NCI-H510A (cell line): Measurements from ENCODE around the gene MEOX1.
"Not testable (repeated sequence)": the region's sequence is repeated elsewhere in the genome, so short reads cannot be mapped to it uniquely, and the experiment has no call there.

ENCODE experiments used
- DNase-seq: peaks from one replicate; lab custom pipeline; 2025; lab: John Stamatoyannopoulos, UW

The MEOX1 gene

DNA sequence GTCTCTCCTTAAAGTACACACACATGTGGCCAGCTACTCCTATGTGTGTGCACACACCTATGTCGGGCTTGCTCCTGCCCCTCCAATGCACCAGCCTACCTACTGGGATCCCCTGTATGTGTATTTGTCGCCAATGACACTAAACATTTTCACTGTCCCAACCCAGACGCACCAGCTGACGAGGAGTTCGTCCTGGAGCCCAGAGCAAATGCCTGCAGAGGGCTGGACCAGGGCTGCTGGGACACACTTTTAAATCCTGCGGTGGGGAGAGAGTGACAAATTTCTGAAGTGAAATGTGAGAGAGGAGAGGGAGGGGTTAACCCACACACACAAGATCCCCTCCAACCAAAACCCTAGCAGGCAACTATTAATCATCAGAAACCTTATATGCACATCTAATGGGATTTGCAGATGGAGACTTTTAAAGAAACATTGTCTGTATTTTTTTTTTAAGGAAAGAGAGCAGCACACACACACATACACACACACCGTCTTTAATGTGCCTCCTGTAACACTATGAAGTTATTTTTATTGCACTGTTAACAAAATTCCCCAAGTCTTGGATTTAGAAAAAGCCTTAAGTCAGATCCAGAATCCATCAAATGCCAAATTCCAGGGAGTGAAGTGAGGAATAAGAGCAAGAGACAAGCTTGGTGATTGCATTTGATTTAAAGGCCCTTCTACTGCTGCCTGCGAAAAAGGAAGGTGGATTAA is at the start of gene MEOX1:
TSS of gene MEOX1 (minus strand) at position 224 of the 714 bp plus-strand sequence. CDS start 388 bp downstream, outside the sequence.
- no peak for DNase-seq

DNA sequence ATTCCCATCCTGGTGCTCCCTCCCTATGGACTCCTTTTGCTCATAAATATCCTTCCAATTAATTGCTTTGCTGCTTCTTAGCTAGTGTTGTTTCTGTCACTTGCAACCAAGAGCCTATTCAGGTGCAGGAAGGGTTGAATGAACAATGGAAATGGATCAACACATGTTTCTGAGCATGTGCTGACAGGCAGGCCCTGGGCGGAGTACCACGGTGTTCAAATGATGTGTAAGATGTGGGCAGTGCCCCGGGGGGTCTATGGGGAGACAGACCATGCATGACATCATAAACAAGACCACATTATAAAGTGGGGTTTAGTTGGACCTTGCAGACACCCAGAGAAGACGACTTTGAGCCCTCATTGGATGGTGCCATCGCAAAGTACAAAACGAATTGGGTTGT is 48.4 kb upstream of the MEOX1 start:
- no peak for DNase-seq

DNA sequence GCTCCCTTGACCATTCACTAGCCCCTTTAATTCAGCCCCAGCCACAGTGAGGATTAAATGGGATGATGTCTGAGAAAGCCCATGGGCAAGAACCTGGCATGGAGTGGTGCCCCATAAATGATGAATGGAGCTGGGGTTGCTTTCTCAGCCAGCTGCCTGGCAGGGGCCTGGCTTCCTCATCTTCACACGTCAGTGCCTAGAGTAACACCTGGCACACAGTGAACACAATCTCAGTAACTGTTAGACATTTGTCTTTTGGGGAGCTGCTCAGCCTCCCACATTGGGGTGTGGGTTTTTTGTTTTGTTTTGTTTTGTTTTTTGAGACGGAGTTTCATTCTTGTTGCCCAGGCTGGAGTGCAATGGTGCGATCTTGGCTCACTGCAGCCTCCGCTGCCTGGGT is 47.5 kb upstream of the MEOX1 start:
- DNase-seq, result no peak

DNA sequence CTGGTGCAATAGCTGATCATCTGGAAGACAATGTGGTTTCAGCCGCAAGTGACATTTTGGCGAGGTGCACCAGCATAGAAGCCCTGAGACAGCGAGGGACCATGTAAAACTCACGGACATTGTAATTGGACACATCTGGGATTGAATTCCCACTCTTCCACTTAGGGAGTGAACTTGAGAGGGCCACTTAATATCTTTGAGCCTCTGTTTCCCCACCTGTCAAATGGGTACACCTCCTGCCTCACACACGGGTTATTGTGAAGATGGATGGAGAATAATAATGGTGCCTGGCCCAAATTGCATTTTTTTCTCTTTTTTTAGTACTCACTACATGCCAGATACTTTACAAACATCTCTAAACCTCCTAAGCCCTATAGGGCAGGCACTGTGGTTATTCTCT is 45.5 kb upstream of the MEOX1 start:
- DNase-seq, result no peak

DNA sequence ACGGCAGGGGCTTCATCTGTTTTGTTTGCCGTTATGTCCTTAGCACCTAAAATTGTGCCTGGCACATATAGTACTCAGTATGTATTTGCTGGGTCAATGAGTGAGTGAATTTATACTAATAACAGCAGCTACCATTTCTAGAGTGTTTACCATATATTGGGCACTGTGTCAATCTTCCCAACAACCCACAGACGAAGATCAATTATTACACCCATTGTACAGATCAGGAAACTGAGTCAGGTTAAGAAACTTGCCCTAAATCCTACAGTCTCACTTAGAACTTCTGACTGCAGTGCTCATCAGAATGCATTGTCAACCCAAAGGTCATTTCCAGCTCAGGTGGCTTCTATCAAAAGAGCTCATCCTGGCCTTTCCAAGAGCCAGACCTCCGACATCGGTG is 44.5 kb upstream of the MEOX1 start:
- DNase-seq, result no peak

DNA sequence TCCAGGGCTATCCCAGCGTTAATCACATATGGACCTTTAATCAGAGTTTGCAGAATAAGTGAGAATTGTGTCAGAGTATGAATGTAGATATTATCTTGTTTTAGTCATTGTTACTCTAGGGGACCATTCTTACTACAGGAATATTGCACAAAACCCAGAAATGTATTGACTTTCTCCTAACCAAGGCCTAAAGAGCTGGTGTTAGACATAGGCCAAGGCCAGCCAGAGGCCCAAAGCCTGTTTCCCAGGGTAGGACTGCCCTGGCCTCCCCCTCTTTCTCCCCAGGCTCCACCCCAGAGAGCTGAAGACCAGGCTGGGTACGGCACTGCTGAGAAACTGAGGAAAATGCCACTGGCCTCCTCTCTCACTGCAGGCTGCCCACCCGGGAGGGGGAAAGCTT is 41.9 kb upstream of the MEOX1 start:
- no peak for DNase-seq

DNA sequence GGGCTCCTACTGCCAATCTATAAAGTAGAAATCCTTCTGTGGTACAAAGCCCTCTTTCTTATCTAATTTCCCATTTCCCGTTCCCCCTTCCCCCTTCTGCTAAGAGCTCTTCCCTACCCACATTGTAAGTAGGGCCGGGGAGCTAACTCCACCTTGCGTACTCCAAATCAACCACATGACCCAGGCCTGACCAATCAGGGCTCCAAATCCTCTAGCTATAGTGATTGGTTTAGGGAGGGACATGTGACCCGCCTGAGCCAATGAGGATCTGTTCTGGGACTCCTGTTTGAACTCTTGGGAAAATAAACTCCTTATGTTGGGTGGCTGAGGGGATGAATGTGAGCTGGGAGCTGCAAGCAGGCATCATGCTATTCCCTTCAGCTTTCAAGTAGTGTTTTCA is 40.9 kb upstream of the MEOX1 start:
- DNase-seq, result no peak

DNA sequence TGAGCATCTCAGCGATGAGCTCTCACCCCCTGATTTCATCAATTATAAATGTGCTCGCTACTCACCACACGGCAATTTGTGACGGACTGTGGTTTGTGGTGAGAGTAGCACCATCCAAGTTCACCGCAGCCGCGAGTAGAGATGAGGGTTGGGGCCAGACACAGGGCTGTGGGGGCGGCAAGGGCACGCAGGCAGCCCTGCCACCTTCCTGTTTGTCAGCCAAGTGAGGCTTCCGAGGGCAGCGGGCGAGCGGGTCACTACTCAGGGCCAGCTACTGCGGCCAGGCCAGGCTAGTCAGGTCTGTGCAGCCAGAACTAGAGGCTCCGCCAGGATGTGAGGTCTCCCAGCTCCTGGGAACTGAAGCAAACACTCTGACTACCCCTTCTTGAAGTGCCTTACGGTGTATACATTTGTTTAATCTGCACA is 39.6 kb upstream of the MEOX1 start:
- DNase-seq, result no peak

DNA sequence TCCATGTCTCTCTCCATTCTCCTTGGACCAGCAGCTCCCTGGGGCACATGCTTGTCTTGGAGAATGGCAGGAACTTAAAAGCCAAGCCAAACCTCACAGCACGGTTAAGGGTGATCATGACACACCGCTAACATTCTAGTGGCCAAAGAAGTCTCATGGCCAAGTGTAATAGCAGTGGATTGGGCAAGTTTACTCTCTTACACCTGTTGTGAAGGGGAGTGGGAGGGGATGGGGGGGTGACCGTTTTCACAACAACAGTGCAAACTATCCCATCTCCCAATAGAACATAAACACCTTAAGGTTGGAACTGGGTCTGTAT is 37.7 kb upstream of the MEOX1 start:
- no peak for DNase-seq

DNA sequence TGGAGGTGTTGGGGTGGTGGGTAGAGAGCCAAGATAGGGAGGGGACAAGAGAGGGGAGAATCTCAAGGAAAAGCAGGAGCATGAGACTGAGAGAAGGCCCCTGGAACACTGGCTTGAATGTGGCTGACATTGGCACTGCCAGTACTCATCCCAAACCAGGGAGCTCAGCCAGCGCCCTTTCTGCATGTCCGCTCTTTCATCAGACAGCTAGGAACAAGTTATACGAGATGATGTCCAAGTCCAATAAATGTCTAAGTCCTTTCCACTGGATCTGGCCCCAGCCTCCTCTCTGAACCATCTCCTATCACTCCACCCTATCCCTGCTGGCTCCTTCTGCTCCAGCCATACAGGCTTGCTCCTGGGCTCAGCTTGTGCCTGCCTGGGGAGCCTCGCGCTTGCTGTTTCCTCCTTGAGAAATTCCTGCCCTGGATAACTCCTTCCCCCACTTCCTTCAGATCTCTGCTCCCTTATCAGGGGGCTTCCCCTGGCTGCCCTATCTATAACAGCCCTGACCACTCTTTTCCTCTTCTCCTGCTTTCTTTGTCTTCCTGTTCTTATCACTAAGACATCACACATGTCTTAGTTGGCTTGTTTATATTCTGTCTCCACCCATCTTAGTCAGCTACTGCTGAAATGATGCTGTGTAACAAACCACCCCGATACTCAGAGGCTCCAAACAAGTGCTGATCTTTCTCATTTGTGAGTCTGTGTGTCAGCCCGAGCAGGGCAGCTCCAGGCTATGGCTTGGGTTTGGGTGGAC is 37.1 kb upstream of the MEOX1 start:
- no peak for DNase-seq

DNA sequence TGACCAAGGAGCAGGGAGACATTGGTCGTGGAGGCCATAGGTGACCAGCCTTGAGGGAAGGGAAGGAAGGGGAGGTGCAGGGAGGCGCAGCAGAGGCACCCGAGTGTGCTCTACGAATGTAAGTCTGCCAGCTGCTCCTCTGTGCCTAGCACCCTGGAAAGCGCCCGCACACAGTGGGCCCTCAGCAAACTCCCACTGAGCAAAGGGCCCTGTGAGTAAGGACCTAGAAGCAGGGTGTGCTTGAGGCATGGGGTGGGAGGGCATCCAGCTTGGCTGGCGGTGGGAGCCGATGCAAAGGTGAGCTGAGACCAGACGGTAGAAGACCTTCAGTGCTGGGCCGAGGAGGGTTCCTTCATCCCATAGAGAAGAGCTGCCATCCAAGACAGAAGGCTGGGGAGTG is 36.2 kb upstream of the MEOX1 start:
- DNase-seq, result no peak

DNA sequence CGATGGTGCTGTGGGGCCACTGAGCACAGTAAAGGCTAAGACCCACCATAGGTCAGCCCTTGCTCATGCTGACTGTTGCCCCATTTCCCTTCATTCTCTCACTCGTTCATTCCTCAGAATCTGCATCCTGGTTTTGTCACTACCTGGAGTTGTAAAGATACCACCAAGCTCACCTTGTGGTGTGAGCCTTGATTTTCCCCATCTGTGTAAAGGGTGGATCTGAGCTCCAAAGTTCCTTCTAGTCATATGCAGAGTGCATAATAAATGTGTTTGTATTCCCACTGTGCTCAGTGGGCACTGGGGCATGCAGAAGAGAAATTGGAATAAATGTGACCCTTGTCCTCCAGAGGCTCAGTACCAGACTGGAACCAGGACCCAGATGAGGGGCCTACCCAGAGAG is 35.2 kb upstream of the MEOX1 start:
- no peak for DNase-seq

DNA sequence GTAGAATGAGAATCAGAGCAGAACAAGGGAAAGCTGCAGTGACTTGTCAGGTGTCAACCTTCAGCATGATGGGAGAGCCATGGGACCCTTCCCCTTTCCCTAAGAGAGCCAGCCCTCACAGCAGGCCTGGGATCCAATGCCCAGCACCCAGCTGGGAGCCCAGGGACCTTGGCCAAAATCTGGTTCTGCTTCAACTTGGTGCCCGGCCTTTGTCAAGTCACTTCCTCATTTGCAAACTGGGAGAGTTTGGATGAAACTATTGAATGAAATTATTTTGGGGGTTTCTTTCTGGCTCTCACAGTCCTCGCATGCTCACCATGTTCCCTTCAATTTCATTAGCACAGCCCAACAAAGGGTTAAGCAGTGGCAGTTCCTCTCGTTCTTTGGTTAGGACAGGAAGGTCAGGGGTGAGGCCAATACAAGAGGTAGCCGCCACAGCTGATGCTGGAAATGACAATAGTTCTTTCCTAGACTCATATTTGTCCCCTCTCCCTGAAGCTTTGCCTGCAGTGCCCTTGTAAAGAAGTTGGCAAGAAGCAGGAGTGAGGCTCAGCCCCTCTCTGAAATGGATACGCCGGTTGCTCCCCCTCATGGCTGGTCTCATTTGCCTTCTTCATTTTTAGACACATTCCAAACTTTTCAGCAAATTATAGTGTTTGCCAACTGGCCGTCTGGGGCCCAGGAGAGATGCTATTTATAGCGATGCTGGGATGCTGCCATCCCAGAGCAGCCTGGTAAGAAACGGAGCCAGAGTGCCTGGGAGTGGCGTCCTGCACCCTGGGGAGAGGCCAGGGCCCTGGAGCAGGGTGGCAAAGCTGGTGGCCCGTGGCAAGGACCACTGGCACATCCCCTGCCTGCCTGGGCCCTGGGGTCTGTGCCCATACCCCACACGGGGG is 34.5 kb upstream of the MEOX1 start:
- DNase-seq, result no peak

DNA sequence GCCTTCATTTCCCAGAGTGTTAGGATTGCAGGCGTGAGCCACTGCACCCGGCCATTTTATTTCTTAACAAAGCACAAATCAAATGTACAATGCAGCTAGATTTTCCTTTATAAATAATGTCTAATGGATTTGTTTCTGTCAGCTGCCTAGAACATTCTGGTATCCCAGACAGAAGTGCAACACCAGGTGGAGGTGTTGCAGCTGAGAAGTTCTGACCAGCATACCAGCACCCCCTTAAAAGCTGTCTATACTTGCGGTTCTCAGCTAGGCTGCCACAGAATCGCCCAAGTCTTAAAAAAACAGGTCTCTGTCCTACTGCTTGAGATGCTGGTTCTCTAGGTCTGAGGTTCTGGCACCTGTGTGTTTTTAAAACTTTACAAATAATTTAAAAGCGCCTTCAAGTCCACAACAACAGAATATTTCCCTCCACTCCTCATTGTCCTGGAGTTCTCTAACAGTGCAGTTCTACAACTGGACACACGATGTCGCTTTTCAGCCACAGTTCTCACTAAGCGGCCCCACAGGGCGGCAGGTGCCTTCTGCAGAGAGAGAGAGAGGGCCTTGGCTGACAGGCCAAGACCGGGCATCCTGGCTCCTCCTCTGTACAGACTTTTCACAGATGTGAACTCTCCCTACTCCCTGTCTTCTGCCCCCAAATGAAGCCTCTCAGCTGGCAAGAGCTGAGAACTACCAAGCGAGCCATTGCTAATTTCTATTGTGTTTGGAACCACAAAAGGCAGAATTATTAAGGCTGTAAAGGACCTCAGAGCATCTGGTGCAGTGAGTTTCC is 32.6 kb upstream of the MEOX1 start:
- peak; percentile 68 for DNase-seq

DNA sequence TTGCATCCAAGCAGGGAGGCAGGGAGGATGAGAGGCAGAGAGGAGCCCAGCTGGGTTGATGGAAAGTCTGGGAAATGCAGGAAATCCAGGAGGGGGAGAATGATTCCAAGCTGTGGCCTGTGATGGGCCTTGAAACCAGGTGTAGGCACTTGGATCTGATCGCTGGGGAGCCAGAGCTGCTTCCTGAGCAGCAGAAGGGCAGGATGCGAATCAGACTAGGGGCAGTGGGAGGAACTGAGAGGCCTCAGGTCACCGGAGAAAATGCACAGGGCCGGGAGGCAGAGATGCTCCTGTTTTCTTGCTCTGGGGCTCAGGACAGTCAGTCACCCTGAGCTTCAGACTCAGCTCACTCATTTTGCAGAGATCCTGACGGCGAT is 29.6 kb upstream of the MEOX1 start:
- DNase-seq, result no peak

DNA sequence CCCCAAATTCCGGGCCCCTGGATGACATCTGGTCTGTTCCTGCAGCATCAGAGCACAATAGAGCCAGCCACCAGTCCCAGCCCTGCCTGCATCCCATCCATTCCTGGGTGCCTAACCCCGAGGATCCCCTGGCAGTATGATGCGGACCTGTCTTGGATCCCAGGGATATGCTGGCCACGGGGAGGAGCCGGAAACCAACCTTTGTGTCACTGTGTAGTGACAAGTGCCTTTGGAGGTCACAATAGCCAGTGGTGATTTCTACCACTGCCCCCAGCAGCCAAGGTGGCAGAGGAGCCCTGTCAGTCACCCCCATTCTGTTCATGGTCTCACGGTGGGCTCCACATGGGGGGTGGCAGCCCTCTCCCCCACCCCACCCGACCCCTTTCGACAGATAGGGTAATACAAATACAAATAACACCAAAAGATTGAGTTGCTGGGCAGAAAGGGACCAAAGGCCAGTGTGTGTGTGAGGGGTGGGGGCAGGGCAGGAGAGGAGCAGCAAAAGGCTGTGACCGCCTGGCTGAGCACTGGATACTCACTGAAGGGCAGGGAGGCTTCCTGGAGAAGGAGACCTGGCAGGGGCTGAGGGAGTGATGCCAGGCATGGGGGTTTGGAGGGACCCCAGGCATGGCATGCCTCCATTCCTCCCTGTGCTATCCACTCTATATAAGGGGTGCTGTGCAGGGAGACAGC is 29.0 kb upstream of the MEOX1 start:
- DNase-seq, result no peak

DNA sequence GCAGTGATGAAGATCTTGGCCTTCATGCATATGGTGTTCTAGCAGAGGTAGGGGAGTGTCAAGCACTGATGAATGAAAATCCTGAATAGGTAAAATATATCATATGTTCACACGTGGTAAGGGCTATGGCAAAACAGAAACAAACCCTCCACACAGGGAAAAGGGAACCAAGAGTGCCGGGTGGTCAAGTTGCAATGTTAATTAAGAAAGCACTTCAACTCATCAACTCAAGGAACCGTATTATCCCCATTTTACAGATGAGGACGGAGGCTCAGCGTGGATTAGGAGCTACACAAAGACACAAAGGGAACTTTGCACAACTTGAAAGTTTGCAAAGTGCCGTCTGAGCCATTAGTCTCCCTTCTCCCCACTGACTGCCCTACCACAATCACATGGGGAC is 28.1 kb upstream of the MEOX1 start:
- no peak for DNase-seq

DNA sequence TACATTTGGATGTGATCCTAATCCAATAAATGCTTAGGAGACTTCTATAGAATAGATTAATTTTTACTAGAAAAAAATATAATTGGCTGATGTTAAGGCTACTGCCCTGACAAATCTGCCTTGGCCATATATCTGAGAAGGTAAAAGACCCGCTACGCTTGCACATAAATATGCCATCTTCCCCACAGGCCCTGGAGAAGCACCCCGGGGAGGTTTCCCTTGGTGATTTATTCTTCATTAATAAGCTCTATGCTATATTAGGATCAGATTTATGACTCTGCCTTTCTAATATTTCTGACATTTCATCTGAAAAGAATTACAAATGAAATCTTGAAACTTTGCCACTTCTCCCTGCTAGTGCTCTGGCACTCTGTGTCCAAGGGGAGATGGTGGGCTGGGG is 27.4 kb upstream of the MEOX1 start:
- DNase-seq, result no peak

DNA sequence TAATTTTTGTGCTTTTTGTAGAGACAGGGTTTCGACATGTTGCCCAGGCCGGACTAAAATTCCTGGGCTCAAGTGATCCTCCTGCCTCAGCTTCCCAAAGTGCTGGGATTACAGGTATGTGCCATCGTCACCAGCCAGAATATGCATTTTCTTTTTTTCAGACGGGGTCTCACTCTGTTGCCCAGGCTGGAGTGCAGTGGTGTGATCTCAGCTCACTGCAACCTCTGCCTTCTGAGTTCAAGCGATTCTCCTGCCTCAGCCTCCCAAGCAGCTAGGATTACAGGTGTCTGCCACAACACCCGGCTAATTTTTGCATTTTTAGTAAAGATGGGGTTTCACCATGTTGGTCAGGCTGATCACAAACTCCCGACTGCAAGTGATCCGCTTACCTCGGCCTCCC is 25.2 kb upstream of the MEOX1 start:
- not testable (repeated sequence) for DNase-seq

DNA sequence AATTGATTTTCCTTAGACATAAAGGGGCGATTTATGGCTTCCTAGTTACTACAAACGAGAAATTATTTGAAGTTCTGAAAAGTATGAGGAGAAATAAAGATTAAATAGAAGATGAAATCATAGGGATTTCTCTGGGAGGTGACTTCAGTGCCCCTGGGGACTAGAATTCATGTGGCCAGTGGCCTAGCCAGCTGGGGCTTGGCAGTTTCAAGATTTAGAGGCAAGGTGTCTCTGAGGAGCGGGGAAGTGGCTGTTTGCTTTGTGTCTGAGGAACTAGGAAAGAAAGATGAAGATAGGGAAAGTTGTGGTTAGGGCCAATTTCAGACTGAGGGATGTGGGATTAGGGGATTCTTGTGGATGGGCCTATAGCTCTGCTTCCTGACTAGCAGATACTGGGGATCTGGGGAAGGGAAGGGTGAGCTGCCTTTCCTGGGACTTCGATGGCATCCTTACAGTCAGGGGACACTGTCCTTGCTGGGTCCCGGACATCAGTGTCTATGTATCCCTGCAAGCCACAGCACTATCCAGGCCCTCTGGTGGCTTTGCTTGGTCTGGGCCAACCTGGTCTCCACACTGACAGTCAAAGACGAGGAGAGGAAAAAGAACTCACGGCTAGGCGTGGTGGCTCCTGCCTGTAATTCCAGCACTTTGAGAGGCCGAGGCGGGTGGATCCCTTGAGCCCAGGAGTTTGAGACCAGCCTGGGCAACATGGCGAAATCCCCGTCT is 22.4 kb upstream of the MEOX1 start:
- no peak for DNase-seq

DNA sequence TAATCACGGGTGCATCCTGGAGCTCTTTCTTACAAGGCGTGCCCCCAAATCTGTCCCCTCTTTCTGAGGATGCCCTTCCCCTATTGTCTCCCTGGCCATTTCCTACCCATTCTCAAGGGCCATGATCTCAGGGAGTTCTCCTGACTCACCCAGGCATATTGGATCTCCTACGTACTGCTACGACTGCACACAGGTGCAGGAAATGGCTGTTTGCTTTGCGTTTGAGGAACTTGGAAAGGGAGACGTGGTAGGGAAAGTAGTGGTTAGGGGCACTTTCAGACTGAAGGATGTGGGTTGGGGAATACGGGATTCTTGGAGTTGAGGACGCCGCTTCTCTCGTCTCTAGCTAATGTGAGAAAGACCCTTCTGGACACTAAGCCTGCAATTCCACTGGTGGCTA is 18.7 kb upstream of the MEOX1 start:
- no peak for DNase-seq
